ENCODE results near the gene LRRC40. TPM values are rescaled to one million over a fixed set of nuclear protein-coding genes. Genes with fewer than 3 reads are reported as not detected.

The LRRC40 gene
- total and polyA plus RNA-seq, 2 donors (not counting 3 experiments of a cell fraction or from before 2014, with no cell fraction given): 8.1 to 21.1 TPM

GRCh38 chr1:70231475-70231874, 26.1 kb upstream of the LRRC40 start:
- FAIRE-seq: no peak
- H3K79me2 ChIP-seq (ENCODE audit: control insufficient read depth, insufficient read depth, low read length): peaks cover 36% of the 10 kb centered on the region
- no peaks in the 10 kb centered on the region for H3K4me1 ChIP-seq (ENCODE audit: control insufficient read depth, extremely low read depth, insufficient read depth, low read length)
- no peak for DNase-seq (ENCODE audit: low read depth, low spot score)
- dilution Hi-C loops (cut with MboI; ENCODE audit: extremely low pct_ligation_motif_present, low sequenced_read_pairs): no loop called here
- H3K9me1 ChIP-seq (replicated peaks; ENCODE audit: control insufficient read depth, extremely low read depth, insufficient read depth, low read length): no peaks in the 10 kb centered on the region
- no peaks in the 10 kb centered on the region for H3K9me3 ChIP-seq (replicated peaks; ENCODE audit: control insufficient read depth, insufficient read depth, low read length)
- no peak overlapping the region for H3K27ac ChIP-seq (ENCODE audit: insufficient read depth, low read depth, low read length)
- BruUV-seq (replicated peaks): no TSS peak
- no peak overlapping the region for H2AFZ ChIP-seq (ENCODE audit: low read depth, low read length)
- ChIA-PET POLR2A (no interaction called here), CTCF (no interaction called here)
- no peak overlapping the region for H3K4me2 ChIP-seq (ENCODE audit: insufficient read depth, low read length)
- TF ChIP-seq EZH2 (IDR thresholded peaks at IDR 0.05; ENCODE audit: borderline replicate concordance, low read depth, low read length, severe bottlenecking) (no peak), FOS (IDR thresholded peaks at IDR 0.05; ENCODE audit: borderline replicate concordance, insufficient read depth, low read length) (no peak), POLR2A (IDR thresholded peaks at IDR 0.05; ENCODE audit: low read depth, low read length) (no peak), JUN (IDR thresholded peaks at IDR 0.05; ENCODE audit: borderline replicate concordance, insufficient read depth, insufficient read length, low read depth) (no peak), CTCF (IDR thresholded peaks at IDR 0.05; ENCODE audit: extremely low read depth in 1 of 2, insufficient read depth in 1 of 2, low read depth in 1 of 2, low read length in 2 of 2) (no peak)
- peaks cover 8 to 53% of the 10 kb centered on the region in 2 experiments for H3K36me3 ChIP-seq (ENCODE audit: control insufficient read depth in 2 of 2, extremely low read depth in 1 of 2, insufficient read depth in 2 of 2, low read length in 2 of 2)
- H3K27me3 ChIP-seq (ENCODE audit: control insufficient read depth in 2 of 2, insufficient read depth in 2 of 2, low read length in 2 of 2): no peaks in the 10 kb centered on the region
- intact Hi-C loops (cut with micrococcal nuclease): no loop called here
- no peak overlapping the region for H3K9ac ChIP-seq (replicated peaks; ENCODE audit: extremely low read depth, insufficient read depth, low read length)
- peaks cover 11% of the 10 kb centered on the region for H4K20me1 ChIP-seq (replicated peaks; ENCODE audit: control insufficient read depth, extremely low read depth, insufficient read depth, low read length)
- no peak overlapping the region for H3K4me3 ChIP-seq (replicated peaks in 1 of 3; ENCODE audit: insufficient read depth in 1 of 3, low read depth in 1 of 3, low read length in 3 of 3)

- peaks cover 11% of the 10 kb centered on the region for H4K20me1 ChIP-seq (replicated peaks; ENCODE audit: control insufficient read depth, extremely low read depth, insufficient read depth, low read length)
- H3K9me1 ChIP-seq (replicated peaks; ENCODE audit: control insufficient read depth, extremely low read depth, insufficient read depth, low read length): no peaks in the 10 kb centered on the region
- no peak overlapping the region for H2AFZ ChIP-seq (ENCODE audit: low read depth, low read length)
- H3K79me2 ChIP-seq (ENCODE audit: control insufficient read depth, insufficient read depth, low read length): peaks cover 60% of the 10 kb centered on the region
- H3K9ac ChIP-seq (replicated peaks; ENCODE audit: extremely low read depth, insufficient read depth, low read length): no peak overlapping the region
- no peak overlapping the region for H3K4me3 ChIP-seq (replicated peaks in 1 of 3; ENCODE audit: insufficient read depth in 1 of 3, low read depth in 1 of 3, low read length in 3 of 3)
- no peak overlapping the region for H3K27ac ChIP-seq (ENCODE audit: insufficient read depth, low read depth, low read length)
- POLR2A ChIA-PET: no interaction called here
- BruUV-seq (replicated peaks): no TSS peak
- no peak overlapping the region for H3K4me2 ChIP-seq (ENCODE audit: insufficient read depth, low read length)
- intact Hi-C loops (cut with micrococcal nuclease): loop anchor here (5.0 kb wide), 1 partner anchor 284 kb away; no protein-coding TSS in a partner anchor
- CTCF ChIA-PET: interaction anchor here (1.2 kb wide), 1 partner anchor 10 kb away, joined by 3 read pairs; no protein-coding TSS in a partner anchor
- FAIRE-seq: no peak
- H3K9me3 ChIP-seq (replicated peaks; ENCODE audit: control insufficient read depth, insufficient read depth, low read length): no peaks in the 10 kb centered on the region
- peaks cover 10 to 47% of the 10 kb centered on the region in 2 experiments for H3K36me3 ChIP-seq (ENCODE audit: control insufficient read depth in 2 of 2, extremely low read depth in 1 of 2, insufficient read depth in 2 of 2, low read length in 2 of 2)
- H3K4me1 ChIP-seq (ENCODE audit: control insufficient read depth, extremely low read depth, insufficient read depth, low read length): peaks cover 9% of the 10 kb centered on the region
- H3K27me3 ChIP-seq (ENCODE audit: control insufficient read depth in 2 of 2, insufficient read depth in 2 of 2, low read length in 2 of 2): no peaks in the 10 kb centered on the region
- TF ChIP-seq POLR2A (IDR thresholded peaks at IDR 0.05; ENCODE audit: low read depth, low read length): no peak
- dilution Hi-C loops (cut with MboI; ENCODE audit: extremely low pct_ligation_motif_present, low sequenced_read_pairs): no loop called here
- no peak for DNase-seq (ENCODE audit: low read depth, low spot score)
Measured at GRCh38 chr1:70228670-70229069, 23.3 kb upstream of the LRRC40 start.
